H1 (cell line): ENCODE measurements around the gene CAMK2D. TPM values are rescaled to one million over a fixed set of nuclear protein-coding genes. Genes with fewer than 3 reads are reported as not detected.

ENCODE experiments used
- CHD2 ChIP-seq: IDR thresholded peaks from 2 replicates; pipeline ENCODE4 v1.6.1; 2012; ENCODE audit warnings: low read length, improper control_type of control experiment
- RFX5 ChIP-seq: IDR thresholded peaks from 2 replicates; pipeline ENCODE4 v1.6.1; 2011; ENCODE audit warnings: low read depth, low read length, improper control_type of control experiment, borderline replicate concordance
- polyA plus RNA-seq, 7 experiments: library from polyadenylated mRNA; depleted of rRNA in 3 of 7; stranded (reverse) in 5 of 7; unstranded in 2 of 7; fragments of >200 nt in 5 of 7; fragments of 200-250 nt in 2 of 7; gene quantifications; 1 replicate in 5 of 7; 2 replicates in 1 of 7; 4 replicates in 1 of 7; pipeline versions ENCODE4 v1.2.1 to v1.2.3, GENCODE V29; 2011 to 2013; ENCODE audit warnings: missing spikeins in 2 of 7, mixed read lengths in 2 of 7
- total RNA-seq: library from RNA; stranded (reverse); fragmentation: NEBNext Ultra II Directional; extraction: Animal tissue kit (Norgen Biotek cat#: 25700); gene quantifications from 2 replicates; pipeline ENCODE4 v1.2.1, GENCODE V29; 2021
- TF ChIP-seq, protein P1 (sequence below): fragments of 300-600 bp; sonication (generic); IDR thresholded peaks from 2 replicates; pipeline ENCODE4 v1.7.1; 2012; ENCODE audit warnings: low read length, moderate library complexity, mild to moderate bottlenecking, inconsistent platforms; ENCODE audit not compliant: insufficient replicate concordance
- TF ChIP-seq, protein P2 (sequence below): IDR thresholded peaks from 2 replicates; pipeline ENCODE4 v1.6.1; 2012; ENCODE audit warnings: inconsistent platforms

CAMK2D gene
- total and polyA plus RNA-seq, 2 of the 8 experiments (the other 6 are each of a cell fraction or from before 2014, with no cell fraction given) = 3.2 to 7.0 TPM

DNA sequence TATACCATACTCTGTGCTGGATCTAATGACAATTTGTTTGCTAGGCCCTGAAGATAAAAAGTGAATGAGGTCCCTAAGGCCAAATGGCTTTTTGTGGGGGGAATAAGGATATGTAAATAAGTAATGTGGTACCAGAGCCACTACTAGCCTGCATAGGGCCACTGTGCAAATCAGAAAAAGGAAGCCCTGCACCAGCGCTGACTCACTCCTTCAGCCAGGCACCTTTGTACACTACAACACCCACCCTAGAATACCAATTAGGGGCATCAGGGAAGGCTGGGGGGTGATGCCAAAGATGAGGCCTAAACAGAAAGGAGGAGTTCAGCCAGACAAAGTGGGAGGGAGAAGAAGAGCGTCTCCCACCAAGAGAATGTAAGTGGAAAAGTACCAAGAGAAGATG, 122.2 kb downstream of the CAMK2D start (continued):
- TF ChIP-seq, protein P1, sequence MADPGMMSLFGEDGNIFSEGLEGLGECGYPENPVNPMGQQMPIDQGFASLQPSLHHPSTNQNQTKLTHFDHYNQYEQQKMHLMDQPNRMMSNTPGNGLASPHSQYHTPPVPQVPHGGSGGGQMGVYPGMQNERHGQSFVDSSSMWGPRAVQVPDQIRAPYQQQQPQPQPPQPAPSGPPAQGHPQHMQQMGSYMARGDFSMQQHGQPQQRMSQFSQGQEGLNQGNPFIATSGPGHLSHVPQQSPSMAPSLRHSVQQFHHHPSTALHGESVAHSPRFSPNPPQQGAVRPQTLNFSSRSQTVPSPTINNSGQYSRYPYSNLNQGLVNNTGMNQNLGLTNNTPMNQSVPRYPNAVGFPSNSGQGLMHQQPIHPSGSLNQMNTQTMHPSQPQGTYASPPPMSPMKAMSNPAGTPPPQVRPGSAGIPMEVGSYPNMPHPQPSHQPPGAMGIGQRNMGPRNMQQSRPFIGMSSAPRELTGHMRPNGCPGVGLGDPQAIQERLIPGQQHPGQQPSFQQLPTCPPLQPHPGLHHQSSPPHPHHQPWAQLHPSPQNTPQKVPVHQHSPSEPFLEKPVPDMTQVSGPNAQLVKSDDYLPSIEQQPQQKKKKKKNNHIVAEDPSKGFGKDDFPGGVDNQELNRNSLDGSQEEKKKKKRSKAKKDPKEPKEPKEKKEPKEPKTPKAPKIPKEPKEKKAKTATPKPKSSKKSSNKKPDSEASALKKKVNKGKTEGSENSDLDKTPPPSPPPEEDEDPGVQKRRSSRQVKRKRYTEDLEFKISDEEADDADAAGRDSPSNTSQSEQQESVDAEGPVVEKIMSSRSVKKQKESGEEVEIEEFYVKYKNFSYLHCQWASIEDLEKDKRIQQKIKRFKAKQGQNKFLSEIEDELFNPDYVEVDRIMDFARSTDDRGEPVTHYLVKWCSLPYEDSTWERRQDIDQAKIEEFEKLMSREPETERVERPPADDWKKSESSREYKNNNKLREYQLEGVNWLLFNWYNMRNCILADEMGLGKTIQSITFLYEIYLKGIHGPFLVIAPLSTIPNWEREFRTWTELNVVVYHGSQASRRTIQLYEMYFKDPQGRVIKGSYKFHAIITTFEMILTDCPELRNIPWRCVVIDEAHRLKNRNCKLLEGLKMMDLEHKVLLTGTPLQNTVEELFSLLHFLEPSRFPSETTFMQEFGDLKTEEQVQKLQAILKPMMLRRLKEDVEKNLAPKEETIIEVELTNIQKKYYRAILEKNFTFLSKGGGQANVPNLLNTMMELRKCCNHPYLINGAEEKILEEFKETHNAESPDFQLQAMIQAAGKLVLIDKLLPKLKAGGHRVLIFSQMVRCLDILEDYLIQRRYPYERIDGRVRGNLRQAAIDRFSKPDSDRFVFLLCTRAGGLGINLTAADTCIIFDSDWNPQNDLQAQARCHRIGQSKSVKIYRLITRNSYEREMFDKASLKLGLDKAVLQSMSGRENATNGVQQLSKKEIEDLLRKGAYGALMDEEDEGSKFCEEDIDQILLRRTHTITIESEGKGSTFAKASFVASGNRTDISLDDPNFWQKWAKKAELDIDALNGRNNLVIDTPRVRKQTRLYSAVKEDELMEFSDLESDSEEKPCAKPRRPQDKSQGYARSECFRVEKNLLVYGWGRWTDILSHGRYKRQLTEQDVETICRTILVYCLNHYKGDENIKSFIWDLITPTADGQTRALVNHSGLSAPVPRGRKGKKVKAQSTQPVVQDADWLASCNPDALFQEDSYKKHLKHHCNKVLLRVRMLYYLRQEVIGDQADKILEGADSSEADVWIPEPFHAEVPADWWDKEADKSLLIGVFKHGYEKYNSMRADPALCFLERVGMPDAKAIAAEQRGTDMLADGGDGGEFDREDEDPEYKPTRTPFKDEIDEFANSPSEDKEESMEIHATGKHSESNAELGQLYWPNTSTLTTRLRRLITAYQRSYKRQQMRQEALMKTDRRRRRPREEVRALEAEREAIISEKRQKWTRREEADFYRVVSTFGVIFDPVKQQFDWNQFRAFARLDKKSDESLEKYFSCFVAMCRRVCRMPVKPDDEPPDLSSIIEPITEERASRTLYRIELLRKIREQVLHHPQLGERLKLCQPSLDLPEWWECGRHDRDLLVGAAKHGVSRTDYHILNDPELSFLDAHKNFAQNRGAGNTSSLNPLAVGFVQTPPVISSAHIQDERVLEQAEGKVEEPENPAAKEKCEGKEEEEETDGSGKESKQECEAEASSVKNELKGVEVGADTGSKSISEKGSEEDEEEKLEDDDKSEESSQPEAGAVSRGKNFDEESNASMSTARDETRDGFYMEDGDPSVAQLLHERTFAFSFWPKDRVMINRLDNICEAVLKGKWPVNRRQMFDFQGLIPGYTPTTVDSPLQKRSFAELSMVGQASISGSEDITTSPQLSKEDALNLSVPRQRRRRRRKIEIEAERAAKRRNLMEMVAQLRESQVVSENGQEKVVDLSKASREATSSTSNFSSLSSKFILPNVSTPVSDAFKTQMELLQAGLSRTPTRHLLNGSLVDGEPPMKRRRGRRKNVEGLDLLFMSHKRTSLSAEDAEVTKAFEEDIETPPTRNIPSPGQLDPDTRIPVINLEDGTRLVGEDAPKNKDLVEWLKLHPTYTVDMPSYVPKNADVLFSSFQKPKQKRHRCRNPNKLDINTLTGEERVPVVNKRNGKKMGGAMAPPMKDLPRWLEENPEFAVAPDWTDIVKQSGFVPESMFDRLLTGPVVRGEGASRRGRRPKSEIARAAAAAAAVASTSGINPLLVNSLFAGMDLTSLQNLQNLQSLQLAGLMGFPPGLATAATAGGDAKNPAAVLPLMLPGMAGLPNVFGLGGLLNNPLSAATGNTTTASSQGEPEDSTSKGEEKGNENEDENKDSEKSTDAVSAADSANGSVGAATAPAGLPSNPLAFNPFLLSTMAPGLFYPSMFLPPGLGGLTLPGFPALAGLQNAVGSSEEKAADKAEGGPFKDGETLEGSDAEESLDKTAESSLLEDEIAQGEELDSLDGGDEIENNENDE = no peak
- no peak for TF ChIP-seq RFX5
- TF ChIP-seq, protein P2, sequence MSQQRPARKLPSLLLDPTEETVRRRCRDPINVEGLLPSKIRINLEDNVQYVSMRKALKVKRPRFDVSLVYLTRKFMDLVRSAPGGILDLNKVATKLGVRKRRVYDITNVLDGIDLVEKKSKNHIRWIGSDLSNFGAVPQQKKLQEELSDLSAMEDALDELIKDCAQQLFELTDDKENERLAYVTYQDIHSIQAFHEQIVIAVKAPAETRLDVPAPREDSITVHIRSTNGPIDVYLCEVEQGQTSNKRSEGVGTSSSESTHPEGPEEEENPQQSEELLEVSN = no peak
- no peak for TF ChIP-seq CHD2
